ENCODE measurements around the gene FBXO40.

The FBXO40 gene

DNA sequence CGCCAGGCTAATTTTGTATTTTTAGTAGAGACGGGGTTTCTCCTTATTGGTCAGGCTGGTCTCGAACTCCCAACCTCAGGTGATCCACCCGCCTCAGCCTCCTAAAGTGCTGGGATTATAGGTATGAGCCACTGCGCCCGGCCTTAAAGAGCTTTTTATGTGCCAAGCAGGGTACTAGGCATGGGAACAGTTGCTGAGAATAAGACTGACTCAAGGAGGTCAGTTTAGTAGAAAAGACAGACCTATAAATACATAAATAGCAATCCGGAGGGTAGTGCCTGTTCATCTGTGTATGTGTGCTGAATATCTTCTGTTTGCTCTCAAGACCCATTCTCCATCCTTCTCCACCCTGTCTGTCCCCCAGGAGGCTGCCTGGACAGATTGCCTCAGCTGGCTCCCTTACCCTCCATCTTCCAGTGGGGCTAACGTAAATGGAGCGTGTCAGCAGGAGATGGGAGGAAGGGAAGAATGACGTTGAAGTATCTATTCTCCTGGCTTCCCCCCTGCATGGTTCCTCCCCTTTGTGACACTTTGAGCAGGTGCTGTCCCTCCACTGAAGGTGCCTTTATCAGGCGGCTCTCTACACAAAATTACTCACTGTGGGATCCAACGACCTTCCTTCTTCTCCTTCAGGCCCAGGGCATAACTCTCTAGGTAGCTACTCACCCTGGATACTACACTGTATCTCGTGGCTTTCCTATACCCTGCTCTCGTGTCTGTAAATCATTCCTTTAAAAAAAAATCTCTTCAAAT lies 31.1 kb downstream of the FBXO40 start:
- no peak for DNase-seq

DNA sequence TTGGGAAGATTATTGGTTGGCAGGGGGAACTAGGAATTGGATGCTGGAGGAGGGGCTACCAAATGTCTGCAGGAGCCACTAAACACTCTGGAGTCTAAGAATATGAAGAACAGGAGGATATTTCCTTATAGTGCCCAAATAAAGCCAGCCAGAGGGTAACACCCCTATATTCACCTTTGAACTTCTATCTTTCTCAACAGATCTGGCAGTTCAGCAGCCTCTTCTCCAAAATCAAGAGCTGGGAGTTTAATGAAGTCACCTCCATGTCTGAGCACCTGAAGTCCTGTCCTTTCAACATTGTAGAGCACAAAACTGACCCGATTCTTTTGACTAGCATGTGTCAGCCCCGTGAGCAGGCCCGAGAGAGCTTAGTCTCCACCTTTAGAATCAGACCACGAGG lies 33.3 kb downstream of the FBXO40 start:
- no peak for DNase-seq

GRCh38 chr3:121627211-121627610 lies 34.0 kb downstream of the FBXO40 start:
- DNase-seq: no peak

GRCh38 chr3:121627622-121628021 lies 34.4 kb downstream of the FBXO40 start:
- DNase-seq: no peak

DNA sequence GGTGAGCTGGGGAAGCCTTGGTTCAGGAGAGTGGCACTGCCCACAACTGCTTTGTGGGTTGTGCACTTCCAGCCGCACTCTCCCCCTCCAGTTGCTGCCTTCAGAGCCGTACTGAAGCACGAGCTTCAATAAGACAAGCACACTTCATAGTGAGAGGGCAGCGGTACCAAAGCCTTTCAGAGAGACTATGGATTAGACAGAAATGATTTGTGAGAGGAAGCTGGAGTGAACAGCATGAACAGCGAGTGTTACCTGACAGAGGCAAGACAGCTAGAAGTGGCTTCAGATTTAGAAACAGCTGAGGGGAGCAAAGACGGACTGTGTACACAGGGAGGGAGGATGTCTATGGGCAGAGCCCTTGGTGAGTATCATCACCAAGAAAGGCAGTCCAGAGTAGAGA lies 36.4 kb downstream of the FBXO40 start:
- no peak for DNase-seq

- DNase-seq: no peak
Measured at GRCh38 chr3:121630355-121630754, 37.2 kb downstream of the FBXO40 start.

DNA sequence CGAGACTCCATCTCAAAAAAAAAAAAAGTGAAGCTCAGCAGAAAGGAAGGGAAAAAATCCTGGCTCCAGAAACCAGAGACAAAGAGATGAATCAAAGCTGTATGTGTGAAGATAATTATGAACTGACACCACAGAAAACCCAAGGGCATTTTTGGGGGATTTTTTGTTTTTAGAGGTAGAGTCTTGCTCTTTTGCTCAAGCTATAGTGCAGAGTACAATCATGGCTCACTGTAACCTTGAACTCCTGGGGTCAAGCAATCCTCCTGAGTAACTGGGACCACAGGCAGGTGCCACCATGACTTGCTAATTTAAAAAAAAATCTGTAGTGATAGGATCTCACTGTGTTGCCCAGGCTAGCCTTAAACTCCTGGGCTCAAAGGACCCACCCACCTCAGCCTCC lies 44.7 kb downstream of the FBXO40 start:
- no peak for DNase-seq

- no peak for DNase-seq
Measured at GRCh38 chr3:121641127-121641526, 47.9 kb downstream of the FBXO40 start.

GRCh38 chr3:121642601-121643314 lies 49.6 kb downstream of the FBXO40 start:
- no peak for DNase-seq

DNA sequence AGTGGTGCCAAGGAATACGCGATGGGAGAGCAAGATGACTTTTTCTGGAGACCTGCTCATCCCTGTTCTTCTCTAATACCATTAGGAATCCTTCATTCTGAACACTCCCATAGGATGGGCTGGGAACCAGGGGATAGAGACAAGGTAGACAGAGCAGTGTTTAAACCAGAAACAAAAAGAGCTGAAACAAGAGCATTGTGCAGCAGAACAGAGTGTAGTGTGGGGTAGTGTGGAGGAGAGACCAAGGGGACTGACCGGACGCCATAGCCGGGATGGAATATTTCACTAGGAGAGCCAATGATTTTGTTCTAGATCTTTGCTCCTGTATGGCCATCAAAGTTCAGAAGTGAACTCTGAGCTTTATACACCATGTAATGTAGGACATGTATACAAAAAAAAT lies 51.9 kb downstream of the FBXO40 start:
- no peak for DNase-seq

- no peak for DNase-seq
Measured at GRCh38 chr3:121648219-121648958, 55.2 kb downstream of the FBXO40 start.

GRCh38 chr3:121649645-121650044 lies 56.5 kb downstream of the FBXO40 start:
- no peak for DNase-seq

- DNase-seq: no peak
Measured at GRCh38 chr3:121651684-121652083, 58.5 kb downstream of the FBXO40 start.

GRCh38 chr3:121654493-121655385 lies 61.6 kb downstream of the FBXO40 start:
- no peak for DNase-seq

GRCh38 chr3:121658716-121659435 lies 65.7 kb downstream of the FBXO40 start:
- DNase-seq: no peak

GRCh38 chr3:121659586-121659985 lies 66.4 kb downstream of the FBXO40 start:
- no peak for DNase-seq

DNA sequence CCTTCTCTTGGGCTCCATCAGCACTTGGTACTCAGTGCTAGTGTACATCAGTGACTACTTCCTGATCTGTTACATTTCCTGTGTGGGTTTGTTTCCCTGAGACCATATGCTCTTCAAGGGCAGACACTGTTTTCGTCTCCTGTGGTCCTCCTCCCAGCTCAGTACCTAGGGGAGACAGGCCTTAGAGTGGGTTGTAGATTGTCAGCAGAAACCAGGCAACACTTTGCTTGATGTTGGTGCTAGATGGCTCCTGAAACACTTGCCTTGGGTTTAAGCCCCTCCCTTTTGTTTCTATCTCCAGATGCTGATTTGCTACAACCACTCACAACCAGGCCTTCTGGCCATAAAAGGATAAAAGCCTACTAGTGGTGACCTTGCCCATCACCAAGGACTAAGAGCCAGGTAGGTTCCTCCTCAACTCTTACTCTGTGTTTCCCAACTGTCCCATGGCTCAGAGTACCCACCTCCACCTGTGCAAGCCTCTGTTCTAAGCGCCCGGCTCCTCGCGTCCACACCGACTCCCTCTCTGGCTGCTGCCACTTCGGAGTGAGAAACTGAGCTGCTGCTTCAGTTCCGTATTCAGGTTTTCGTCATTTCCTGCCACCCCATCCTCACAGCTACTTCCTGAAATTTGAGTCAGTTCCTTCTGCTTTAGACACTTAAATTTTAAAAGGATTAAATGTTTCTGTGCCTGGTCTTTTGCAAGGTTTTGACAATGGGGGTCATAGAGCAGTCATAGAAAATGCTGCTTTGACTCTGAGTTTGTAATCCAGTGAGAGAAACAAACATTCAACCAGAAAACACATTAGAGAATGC lies 67.4 kb downstream of the FBXO40 start, which contains the start of gene HCLS1:
Gene HCLS1 (minus strand): TSS at position 548 of the 816 bp plus-strand sequence. CDS start 2,556 bp downstream, outside the sequence.
- peak; percentile 75 for DNase-seq

DNA sequence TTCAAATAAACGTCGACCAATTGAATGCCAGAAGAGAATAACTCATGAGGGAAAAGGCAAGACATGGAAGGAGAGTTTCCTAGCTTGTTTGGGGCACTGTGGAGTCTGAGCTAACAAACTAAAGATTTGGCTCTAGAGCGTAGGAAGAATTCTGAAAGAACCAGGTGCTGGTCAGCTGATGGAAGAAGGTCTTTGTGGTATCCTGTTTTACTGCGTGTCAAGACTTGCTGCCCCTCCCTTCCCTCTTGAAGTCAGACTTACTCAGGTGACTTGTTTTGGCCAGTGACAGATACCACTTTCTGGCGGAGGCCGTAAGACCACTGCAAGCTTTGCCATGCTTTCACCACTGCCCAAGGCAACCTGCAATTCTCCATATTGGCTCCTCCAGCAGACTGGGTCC lies 68.2 kb downstream of the FBXO40 start:
- no peak for DNase-seq

GRCh38 chr3:121662742-121663141 lies 69.6 kb downstream of the FBXO40 start:
- DNase-seq: no peak

DNA sequence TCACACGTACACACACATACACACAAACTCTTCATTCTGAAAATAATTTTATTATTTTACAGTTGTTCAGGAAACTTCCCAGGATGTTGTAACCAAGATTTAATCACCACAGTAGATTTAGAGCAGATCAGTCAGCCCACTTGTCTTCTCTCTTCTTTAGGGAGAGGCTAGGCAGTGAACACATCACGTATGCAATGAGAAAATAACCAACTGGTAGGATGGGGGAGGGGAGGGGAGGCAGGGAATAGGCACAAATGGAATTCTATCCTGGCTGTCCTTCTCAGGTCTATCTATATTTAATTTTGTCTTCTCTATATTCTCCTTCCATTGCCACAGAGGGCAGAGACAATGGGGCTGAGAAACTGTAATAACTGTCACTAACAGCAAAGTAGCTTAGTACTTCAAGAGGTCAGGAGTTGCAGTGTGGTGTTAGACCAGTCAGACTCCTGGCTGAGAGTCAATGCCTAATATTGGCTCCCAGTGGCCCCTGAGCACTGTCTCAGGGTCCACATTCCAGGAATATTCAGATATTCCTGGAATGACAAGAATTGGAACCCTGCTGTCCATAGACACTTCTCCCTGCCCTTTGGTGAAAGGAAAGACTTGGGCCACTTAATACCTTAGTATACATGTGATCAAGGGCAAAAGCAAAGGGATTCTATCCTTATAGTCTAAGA lies 70.1 kb downstream of the FBXO40 start:
- no peak for DNase-seq

Measured in KG1 (cell line).